Activated T-cell treated with anti-CD3 and anti-CD28 coated beads, Interleukin-2, amount 50 U/mL, for 1 hour (primary cell): ENCODE results near the gene ATP11A.

Experiments
- DNase-seq: peaks from one replicate; pipeline ENCODE4 v3.0.0-alpha.2; 2020

ATP11A gene

GRCh38 chr13:112887151-112887550, 197.3 kb downstream of the ATP11A start:
- no peak for DNase-seq

DNA sequence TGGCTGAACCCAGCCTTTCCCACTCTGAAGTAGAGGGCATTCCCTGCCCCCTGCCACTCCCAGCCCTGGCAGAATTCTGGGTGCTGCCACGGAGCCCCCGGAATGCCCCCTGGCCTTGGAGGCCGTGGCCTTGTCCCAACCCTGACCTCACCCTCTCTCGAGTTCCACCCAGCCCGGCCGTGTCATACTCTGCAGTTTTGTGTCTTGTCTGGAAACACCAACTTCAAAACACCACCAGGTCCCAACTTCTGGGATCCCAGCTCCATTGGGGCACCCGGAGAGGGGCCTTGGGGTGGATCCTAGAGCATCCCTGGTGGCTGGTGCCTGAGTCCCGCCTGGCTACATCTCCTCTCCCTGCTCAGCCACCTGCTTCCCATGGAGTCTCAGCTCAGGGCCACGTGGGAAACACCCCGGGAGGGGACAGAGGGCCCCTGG, 197.7 kb downstream of the ATP11A start:
- DNase-seq, result no peak

- DNase-seq, result no peak
These were observed 198.6 kb downstream of the ATP11A start for GRCh38 chr13:112888238-112889111.

DNA sequence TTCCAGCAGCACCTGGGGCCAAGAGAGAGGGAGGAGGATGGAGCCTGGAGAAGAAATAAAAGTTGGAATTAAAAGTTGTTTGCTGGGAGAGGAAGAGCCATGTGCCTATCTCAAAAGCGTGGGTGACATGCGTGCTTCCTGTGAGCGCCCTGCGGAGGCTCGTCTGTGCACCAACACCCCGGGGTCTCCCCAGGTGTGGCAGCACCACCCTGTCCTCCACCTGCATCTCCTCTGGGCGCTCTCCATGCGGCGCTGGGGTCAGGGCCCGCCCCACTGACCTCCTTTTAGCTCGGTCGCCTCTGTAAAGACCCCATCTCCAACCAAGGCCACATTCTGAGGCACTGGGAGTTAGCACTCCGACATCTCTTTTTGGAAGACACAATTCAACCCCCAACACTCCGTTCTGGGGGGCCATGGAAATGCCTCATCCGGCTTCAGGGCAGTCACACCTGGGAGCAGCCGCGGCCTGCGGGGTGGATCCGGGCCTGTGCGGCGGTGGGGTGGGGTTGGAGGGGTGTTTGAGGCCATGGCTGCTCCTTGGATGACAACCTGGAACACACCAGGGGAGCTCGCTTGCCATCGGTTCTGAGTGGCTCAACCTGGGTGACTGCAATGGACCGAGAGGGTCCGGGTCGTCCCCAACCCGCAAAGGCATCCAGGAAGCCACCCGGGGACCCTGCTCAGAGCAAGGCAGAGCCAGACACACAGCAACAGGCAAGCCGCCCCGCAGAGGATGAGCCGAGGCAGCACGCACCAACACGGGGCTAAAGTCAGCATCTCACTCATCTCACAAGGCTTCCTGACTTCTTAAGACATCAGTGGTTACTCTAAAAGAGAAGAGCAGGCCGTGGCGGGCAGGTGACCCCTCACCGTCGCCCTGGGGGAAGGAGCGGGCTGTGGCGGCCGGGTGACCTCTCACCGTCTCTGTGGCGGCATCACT, 199.8 kb downstream of the ATP11A start:
- no peak for DNase-seq

DNA sequence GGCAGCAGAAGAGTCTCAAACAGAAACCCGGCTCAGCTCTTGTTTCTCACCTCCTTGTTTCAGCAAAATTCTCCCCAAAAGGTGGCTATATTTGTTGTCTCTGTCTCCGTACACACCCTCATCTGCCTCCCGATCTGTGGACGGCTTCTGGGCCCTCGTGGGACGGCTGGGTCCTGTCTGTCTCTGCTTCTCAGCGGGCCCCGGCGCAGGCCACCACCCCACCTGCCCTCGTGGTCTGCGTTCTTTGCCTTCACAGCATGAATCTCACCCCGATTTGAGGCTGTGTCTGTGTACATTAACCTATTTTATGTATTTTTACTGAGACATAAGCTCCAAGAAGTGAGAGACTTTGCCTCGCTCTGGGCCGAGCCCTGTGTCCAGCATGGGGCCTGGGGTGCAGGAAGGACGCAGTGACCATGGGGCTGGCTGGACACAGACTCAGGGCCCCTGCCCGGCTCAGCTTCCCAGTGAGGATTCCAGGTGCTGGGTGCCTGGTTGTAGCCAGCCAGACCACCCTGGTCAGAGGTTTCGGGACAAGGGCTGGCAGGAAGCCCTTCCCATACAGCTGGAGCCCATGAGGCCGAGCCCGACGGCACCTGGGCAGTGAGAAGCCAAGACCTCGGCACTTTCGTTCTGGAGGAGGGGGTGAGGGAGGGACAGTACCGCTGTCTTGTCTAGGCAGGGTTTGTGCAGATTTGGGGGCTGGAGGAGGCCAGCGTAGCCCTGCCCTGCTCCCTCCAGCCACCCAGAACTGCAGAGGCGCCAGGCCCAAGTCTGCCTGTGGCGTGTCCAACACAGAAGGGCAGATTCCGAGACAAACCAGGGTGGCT, 200.7 kb downstream of the ATP11A start:
- no peak for DNase-seq

- no peak for DNase-seq
These were observed 201.9 kb downstream of the ATP11A start for GRCh38 chr13:112891477-112892401.

DNA sequence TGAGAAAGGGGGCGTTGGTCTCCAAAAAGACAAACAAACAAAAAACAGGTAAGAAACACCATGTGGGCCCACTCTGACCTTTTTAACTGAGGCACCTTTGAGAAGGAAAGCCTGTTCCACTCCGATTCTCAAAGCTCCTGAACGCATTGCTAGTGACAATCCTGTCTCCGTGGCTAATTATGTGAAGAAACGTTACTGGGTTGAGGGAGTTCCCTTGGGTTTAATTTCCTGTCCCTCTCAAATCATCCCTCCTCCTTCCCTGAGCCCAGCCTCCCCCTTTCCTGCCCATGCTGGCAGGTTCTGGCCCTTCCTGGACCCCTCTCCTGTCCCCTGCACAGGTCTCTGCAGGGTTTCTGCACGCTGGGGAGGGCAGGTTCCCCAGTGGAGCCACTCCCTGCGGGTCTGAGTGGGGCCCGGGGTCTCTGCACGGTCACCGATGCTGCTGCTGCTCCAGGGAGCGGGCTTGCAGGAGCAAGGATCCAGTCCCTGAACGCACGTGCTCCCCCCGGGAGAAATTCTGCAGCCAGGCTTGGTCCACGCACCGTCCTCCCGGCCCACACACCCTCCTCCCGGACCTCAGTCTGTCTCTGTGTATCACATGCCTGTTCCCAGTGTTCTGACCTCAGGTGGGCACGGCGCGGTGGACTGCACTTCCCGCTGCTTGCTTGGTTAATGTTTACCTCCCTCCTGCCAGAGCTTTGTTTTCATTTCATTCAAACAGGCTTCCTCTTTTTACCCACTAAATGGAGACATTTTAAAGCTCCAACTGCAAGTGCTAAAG, 202.8 kb downstream of the ATP11A start:
- DNase-seq, result no peak

DNA sequence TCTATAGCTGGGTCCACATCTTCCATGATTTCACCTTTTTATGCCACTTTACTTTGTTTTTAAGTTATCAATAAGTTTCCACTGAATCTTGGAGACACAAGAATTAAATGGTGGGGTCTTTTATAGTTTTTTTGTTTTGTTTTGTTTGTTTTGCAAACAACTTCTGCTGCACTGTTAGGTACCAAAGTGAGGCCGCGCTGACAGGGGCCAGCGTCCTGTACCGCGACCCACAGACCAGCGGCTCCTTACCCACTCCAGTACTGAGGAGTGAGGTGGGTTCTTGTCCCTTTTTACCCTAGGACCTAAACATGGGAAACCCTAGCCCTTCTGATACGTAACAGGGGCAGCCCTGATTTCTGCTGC, 203.3 kb downstream of the ATP11A start:
- no peak for DNase-seq

- no peak for DNase-seq
These were observed 204.0 kb downstream of the ATP11A start for GRCh38 chr13:112893570-112894422.

- DNase-seq, result no peak
These were observed 204.5 kb downstream of the ATP11A start for GRCh38 chr13:112894423-112894672.

- no peak for DNase-seq
These were observed 205.0 kb downstream of the ATP11A start for GRCh38 chr13:112894673-112895481.

- no peak for DNase-seq
These were observed 206.0 kb downstream of the ATP11A start for GRCh38 chr13:112895521-112896465.

DNA sequence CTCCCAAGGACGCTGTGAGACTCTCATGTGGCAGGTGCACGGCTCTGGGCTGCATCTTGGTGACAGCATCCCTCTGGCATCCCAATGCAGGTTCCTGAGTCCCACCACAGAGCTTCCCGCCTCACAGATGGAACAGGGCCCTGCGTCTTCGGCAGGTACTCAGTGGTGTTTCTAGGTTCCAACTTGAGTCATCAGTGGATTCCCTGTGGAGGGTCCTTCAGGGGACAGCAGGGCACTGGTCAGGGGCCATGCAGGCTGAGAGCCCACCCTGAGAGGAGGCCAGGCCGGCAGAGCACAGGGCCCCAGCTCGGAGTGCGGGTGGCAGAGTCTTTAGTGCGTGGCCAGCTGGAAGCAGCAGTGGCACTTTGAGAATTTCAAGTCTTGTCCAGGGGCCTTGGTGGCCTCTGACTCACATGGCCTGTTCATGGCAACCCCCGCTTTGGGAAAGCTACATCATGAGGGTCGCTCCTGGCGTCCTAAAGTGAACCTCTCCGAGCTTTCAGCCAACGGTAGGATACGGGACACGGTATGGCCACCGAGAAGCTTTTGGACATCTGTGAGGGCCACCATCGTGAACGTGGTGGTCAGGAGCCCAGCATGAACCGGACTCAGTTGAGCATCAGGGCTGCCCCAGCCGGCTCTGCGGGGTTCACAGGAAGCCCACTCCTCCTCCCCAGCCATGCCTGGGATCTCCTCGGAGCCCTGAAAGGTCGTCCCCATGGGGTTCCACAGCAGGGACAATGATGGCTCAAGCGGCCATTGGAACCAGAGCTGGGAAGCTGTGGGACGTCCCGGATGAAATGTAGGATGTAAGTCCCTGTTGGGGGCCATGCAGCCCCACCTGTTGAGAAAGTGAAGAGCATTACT, 207.1 kb downstream of the ATP11A start:
- DNase-seq, result no peak

- DNase-seq, result no peak
These were observed 207.7 kb downstream of the ATP11A start for GRCh38 chr13:112897603-112897955.

GRCh38 chr13:112897956-112898620, 208.2 kb downstream of the ATP11A start:
- no peak for DNase-seq

GRCh38 chr13:112898621-112899280, 208.9 kb downstream of the ATP11A start:
- DNase-seq, result no peak
